HepG2 (cell line): ENCODE data around the gene RRM2. TPM values are rescaled to one million over a fixed set of nuclear protein-coding genes. Genes with fewer than 3 reads are reported as not detected.

Experiments used
- BORCS8-MEF2B ChIP-seq: sonication (generic); formaldehyde crosslinking; IDR thresholded peaks from 2 replicates; pipeline ENCODE4 v1.8.0; 2022; ENCODE audit warnings: mild to moderate bottlenecking, missing genetic modification reagents
- CREM ChIP-seq, 2 experiments: sonication (generic) in 1 of 2; formaldehyde crosslinking in 1 of 2; IDR thresholded peaks; 2 replicates each; pipeline versions ENCODE4 v1.4.0 to v1.6.1; 2016 to 2020; ENCODE audit warnings: antibody characterized with exemption in 1 of 2, mild to moderate bottlenecking in 1 of 2, missing genetic modification reagents in 1 of 2
- CTCF ChIP-seq: sonication (generic); formaldehyde crosslinking; IDR thresholded peaks from 2 replicates; pipeline ENCODE4 v1.5.0; 2020; ENCODE audit warnings: mild to moderate bottlenecking, missing genetic modification reagents, moderate library complexity
- KLF13 ChIP-seq: sonication (generic); formaldehyde crosslinking; IDR thresholded peaks from 2 replicates; pipeline ENCODE4 v1.4.0; 2020; ENCODE audit warnings: mild to moderate bottlenecking, missing genetic modification reagents
- MYC ChIP-seq: sonication (generic); formaldehyde crosslinking; IDR thresholded peaks from 2 replicates; pipeline ENCODE4 v1.9.0; 2021; ENCODE audit warnings: missing genetic modification reagents, borderline replicate concordance
- NFKB2 ChIP-seq: sonication (generic); formaldehyde crosslinking; IDR thresholded peaks from 2 replicates; pipeline ENCODE4 v1.4.0; 2020; ENCODE audit warnings: missing genetic modification reagents, borderline replicate concordance
- PBX3 ChIP-seq: sonication (generic); formaldehyde crosslinking; IDR thresholded peaks from 2 replicates; pipeline ENCODE4 v1.8.1; 2023; ENCODE audit warnings: missing genetic modification reagents, inconsistent platforms, borderline replicate concordance
- SP1 ChIP-seq, 2 experiments: fragments of 450-650 bp in 1 of 2; sonication (generic) in 1 of 2; formaldehyde crosslinking in 1 of 2; IDR thresholded peaks; 2 replicates each; pipeline versions ENCODE4 v1.4.0 to v1.6.1; 2016 to 2020; ENCODE audit warnings: missing genetic modification reagents in 1 of 2
- ZNF317 ChIP-seq: sonication (generic); formaldehyde crosslinking; IDR thresholded peaks from 2 replicates; pipeline ENCODE4 v1.5.0; 2020; ENCODE audit warnings: mild to moderate bottlenecking, missing genetic modification reagents
- ZNF354B ChIP-seq: sonication (generic); formaldehyde crosslinking; IDR thresholded peaks from 2 replicates; pipeline ENCODE4 v1.8.0; 2022; ENCODE audit warnings: mild to moderate bottlenecking, missing genetic modification reagents
- ZNF501 ChIP-seq: sonication (generic); formaldehyde crosslinking; IDR thresholded peaks from 2 replicates; pipeline ENCODE4 v1.5.1; 2020; ENCODE audit warnings: mild to moderate bottlenecking, moderate library complexity, missing genetic modification reagents
- ZNF530 ChIP-seq: sonication (generic); formaldehyde crosslinking; IDR thresholded peaks from 2 replicates; pipeline ENCODE4 v1.5.0; 2020; ENCODE audit warnings: low read depth, mild to moderate bottlenecking, missing genetic modification reagents
- polyA plus RNA-seq, 8 experiments: library from polyadenylated mRNA; depleted of rRNA in 3 of 8; stranded (reverse) in 7 of 8; unstranded in 1 of 8; fragments of >200 nt; fragmentation: Illumina TruSeq in 4 of 8; extraction: Trizol in 4 of 8; gene quantifications; 2 replicates each; pipeline versions ENCODE4 v1.2.1 to v1.2.3, GENCODE V29; 2011 to 2016; ENCODE audit warnings: low read depth in 4 of 8, missing spikeins in 1 of 8, mixed read lengths in 1 of 8; ENCODE audit not compliant: insufficient read depth in 1 of 8
- total RNA-seq, 5 experiments: library from RNA; depleted of rRNA; stranded (reverse); fragments of >200 nt; fragmentation: Illumina TruSeq; extraction: Trizol; gene quantifications; 2 replicates each; pipeline ENCODE4 v1.2.3, GENCODE V29; 2016; ENCODE audit warnings: low read depth in 1 of 5
- TF ChIP-seq, protein P1 (sequence below), 2 experiments: sonication (generic) in 1 of 2; formaldehyde crosslinking in 1 of 2; IDR thresholded peaks; 2 replicates each; pipeline versions ENCODE4 v1.4.0 to v1.6.1; 2018 to 2020; ENCODE audit warnings: missing genetic modification reagents in 2 of 2, borderline replicate concordance in 1 of 2, low read depth in 1 of 2, mild to moderate bottlenecking in 1 of 2, missing biosample characterization in 1 of 2
- TF ChIP-seq, protein P2 (sequence below): conservative IDR thresholded peaks from 2 replicates; pipeline ENCODE4 v1.6.1; 2018; ENCODE audit warnings: missing genetic modification reagents

Gene RRM2
- total and polyA plus RNA-seq, 2 of the 13 experiments (the other 11 are each of a cell fraction or from before 2014, with no cell fraction given): 31.3 to 150 TPM

GRCh38 chr2:10122500-10123280 lies at the start of gene RRM2 (continued):
- TF ChIP-seq, protein P1, sequence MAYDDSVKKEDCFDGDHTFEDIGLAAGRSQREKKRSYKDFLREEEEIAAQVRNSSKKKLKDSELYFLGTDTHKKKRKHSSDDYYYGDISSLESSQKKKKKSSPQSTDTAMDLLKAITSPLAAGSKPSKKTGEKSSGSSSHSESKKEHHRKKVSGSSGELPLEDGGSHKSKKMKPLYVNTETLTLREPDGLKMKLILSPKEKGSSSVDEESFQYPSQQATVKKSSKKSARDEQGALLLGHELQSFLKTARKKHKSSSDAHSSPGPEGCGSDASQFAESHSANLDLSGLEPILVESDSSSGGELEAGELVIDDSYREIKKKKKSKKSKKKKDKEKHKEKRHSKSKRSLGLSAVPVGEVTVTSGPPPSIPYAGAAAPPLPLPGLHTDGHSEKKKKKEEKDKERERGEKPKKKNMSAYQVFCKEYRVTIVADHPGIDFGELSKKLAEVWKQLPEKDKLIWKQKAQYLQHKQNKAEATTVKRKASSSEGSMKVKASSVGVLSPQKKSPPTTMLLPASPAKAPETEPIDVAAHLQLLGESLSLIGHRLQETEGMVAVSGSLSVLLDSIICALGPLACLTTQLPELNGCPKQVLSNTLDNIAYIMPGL (CRISPR knock-in tag; IDR thresholded peaks at IDR 0.05; ENCODE audit: borderline replicate concordance in 1 of 2, low read depth in 1 of 2): peak; percentile 9 to 47; a peak in 1 of 4 replicates
- TF ChIP-seq SP1 (IDR thresholded peaks at IDR 0.05): 0 out of 2 replicates have a peak, but pooled peaks have one; percentile 9
- peak; percentile 67; the same call in 1 of the 2 replicates for TF ChIP-seq SP1 (CRISPR knock-in tag; IDR thresholded peaks at IDR 0.05)
- no peak for TF ChIP-seq ZNF530 (CRISPR knock-in tag)
- TF ChIP-seq KLF13 (CRISPR knock-in tag): no peak
- TF ChIP-seq ZNF354B (CRISPR knock-in tag): peak; percentile 100
- peak; percentile 35 for TF ChIP-seq CTCF
- TF ChIP-seq MYC (CRISPR knock-in tag): peak; percentile 77; the same call in 1 of the 2 replicates
- TF ChIP-seq PBX3 (CRISPR knock-in tag): 0 out of 2 replicates have a peak, but pooled peaks have one; percentile 57
- TF ChIP-seq ZNF317 (CRISPR knock-in tag): peak; percentile 77
- TF ChIP-seq BORCS8-MEF2B (CRISPR knock-in tag): peak; percentile 100
- TF ChIP-seq, protein P2, sequence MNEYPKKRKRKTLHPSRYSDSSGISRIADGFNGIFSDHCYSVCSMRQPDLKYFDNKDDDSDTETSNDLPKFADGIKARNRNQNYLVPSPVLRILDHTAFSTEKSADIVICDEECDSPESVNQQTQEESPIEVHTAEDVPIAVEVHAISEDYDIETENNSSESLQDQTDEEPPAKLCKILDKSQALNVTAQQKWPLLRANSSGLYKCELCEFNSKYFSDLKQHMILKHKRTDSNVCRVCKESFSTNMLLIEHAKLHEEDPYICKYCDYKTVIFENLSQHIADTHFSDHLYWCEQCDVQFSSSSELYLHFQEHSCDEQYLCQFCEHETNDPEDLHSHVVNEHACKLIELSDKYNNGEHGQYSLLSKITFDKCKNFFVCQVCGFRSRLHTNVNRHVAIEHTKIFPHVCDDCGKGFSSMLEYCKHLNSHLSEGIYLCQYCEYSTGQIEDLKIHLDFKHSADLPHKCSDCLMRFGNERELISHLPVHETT (CRISPR knock-in tag): no peak
- peak; percentile 75; the same call in 1 of the 2 replicates for TF ChIP-seq ZNF501 (CRISPR knock-in tag)
- no peak for TF ChIP-seq CREM (IDR thresholded peaks at IDR 0.05)
- TF ChIP-seq CREM (CRISPR knock-in tag; IDR thresholded peaks at IDR 0.05): no peak
- TF ChIP-seq NFKB2: peak; percentile 79
